Caco-2 (cell line): Measurements from ENCODE around the gene NKAIN2. TPM values are rescaled to one million over a fixed set of nuclear protein-coding genes. Genes with fewer than 3 reads are reported as not detected.

Experiments
- BruUV-seq: library from RNA; stranded (reverse); fragments of 400-500 nt; replicated peaks from 2 replicates; lab custom pipeline; 2021; lab: Mats Ljungman, UMichigan
- CTCF ChIA-PET: fragments of 300-600 bp; sonication (Branson Sonifier 250); formaldehyde crosslinking; loops from one replicate; lab custom pipeline; 2022; ENCODE audit warnings: antibody characterized with exemption; lab: Charles Lee
- POLR2A ChIA-PET: fragments of 300-600 bp; sonication (Branson Sonifier 250); formaldehyde crosslinking; loops from one replicate; lab custom pipeline; 2022; ENCODE audit warnings: antibody characterized with exemption; lab: Charles Lee
- DNase-seq, 2 experiments: peaks; one replicate each; pipeline versions ENCODE4 v3.0.0 to v3.0.0-alpha.2; 2020 to 2022
- H3K27me3 ChIP-seq: replicated peaks from 2 replicates; pipeline ENCODE4 v1.6.0; 2011; ENCODE audit warnings: low read length; ENCODE audit not compliant: control insufficient read depth, insufficient read depth
- H3K36me3 ChIP-seq: 2 replicates; pipeline ENCODE4 v1.5.1; 2011; ENCODE audit warnings: low read length; ENCODE audit not compliant: control insufficient read depth, insufficient read depth
- H3K4me1 ChIP-seq: fragments of 250-450 bp; sonication (Bioruptor Pico); 2 replicates; pipeline ENCODE4 v1.5.1; 2020; ENCODE audit warnings: mild to moderate bottlenecking
- H3K4me3 ChIP-seq: 2 replicates; pipeline ENCODE4 v1.5.1; 2011; ENCODE audit warnings: low read depth, mild to moderate bottlenecking, control low read depth, low read length
- H3K9me3 ChIP-seq: fragments of 250-450 bp; sonication (Bioruptor Pico); 2 replicates; pipeline ENCODE4 v1.5.1; 2020; ENCODE audit warnings: mild to moderate bottlenecking, moderate library complexity
- H3K27ac Mint-ChIP-seq: one replicate; pipeline ENCODE4 v1.8.0; 2022; ENCODE audit warnings: mixed read lengths; ENCODE audit not compliant: unreplicated experiment
- H3K27me3 Mint-ChIP-seq: one replicate; pipeline ENCODE4 v1.8.0; 2022; ENCODE audit warnings: mixed read lengths; ENCODE audit not compliant: insufficient read depth, unreplicated experiment
- H3K36me3 Mint-ChIP-seq: one replicate; pipeline ENCODE4 v1.8.0; 2022; ENCODE audit warnings: mild to moderate bottlenecking, mixed read lengths; ENCODE audit not compliant: insufficient read depth, unreplicated experiment
- H3K4me1 Mint-ChIP-seq: one replicate; pipeline ENCODE4 v1.8.0; 2022; ENCODE audit warnings: low read depth, mixed read lengths; ENCODE audit not compliant: unreplicated experiment
- H3K4me3 Mint-ChIP-seq: one replicate; pipeline ENCODE4 v1.8.0; 2022; ENCODE audit warnings: mild to moderate bottlenecking, moderate library complexity, mixed read lengths; ENCODE audit not compliant: unreplicated experiment
- H3K9me3 Mint-ChIP-seq: one replicate; pipeline ENCODE4 v1.8.0; 2022; ENCODE audit warnings: mixed read lengths; ENCODE audit not compliant: unreplicated experiment
- CTCF ChIP-seq, 2 experiments: fragments of 200-600 bp in 1 of 2; IDR thresholded peaks; 1 replicate in 1 of 2; 2 replicates in 1 of 2; pipeline versions ENCODE4 v1.5.1 to v1.8.0; 2011 to 2022; ENCODE audit warnings: antibody characterized with exemption in 1 of 2, control low read depth in 1 of 2, inconsistent platforms in 1 of 2, low read depth in 1 of 2, low read length in 1 of 2, mild to moderate bottlenecking in 1 of 2, moderate library complexity in 1 of 2; ENCODE audit not compliant: insufficient read depth in 1 of 2, severe bottlenecking in 1 of 2, unreplicated experiment in 1 of 2
- intact Hi-C: fragments of 100-400 bp; cut with micrococcal nuclease; formaldehyde crosslinking; loops from one replicate; pipeline ENCODE4 v1.10.0; 2022; ENCODE audit not compliant: unreplicated experiment
- total RNA-seq: library from RNA; stranded (reverse); gene quantifications from 2 replicates; pipeline ENCODE4 v1.2.3, GENCODE V29; 2022

NKAIN2 gene
- total RNA-seq, 1 experiment from 2014 or later, result not detected

DNA sequence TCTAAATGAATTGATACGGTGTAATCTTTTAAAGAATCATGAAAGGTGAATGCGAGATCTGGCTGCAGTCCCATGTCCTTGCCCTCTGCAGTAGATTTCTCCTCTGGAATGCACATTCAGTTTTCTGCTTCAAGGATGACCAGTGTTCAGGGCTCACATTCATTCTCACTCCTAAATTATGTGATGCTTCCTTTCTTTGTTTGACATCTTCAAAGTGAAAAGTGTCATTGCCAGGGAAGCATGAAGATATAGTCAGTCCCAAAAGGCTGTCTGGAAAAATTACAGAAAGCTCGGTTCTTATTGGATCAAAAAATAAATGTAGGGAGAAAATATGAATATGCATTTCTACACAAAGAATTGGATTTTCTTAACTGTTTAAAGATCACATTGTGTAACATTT lies 395.6 kb downstream of the NKAIN2 start:
- ChIA-PET CTCF (no interaction called here), POLR2A (no interaction called here)
- H3K27ac Mint-ChIP-seq, result no peak overlapping the region
- no peaks in the 10 kb centered on the region for H3K36me3 ChIP-seq
- no peaks in the 10 kb centered on the region for H3K36me3 Mint-ChIP-seq
- no peaks in the 10 kb centered on the region for H3K4me1 Mint-ChIP-seq
- H3K9me3 Mint-ChIP-seq, result no peaks in the 10 kb centered on the region
- no peaks in the 10 kb centered on the region for H3K4me1 ChIP-seq
- no peaks in the 10 kb centered on the region for H3K27me3 ChIP-seq
- intact Hi-C loops, result no loop called here
- H3K9me3 ChIP-seq, result no peaks in the 10 kb centered on the region
- H3K4me3 Mint-ChIP-seq, result no peak overlapping the region
- BruUV-seq, result no TSS peak
- no peaks in the 10 kb centered on the region for H3K27me3 Mint-ChIP-seq
- DNase-seq, result no peak
- H3K4me3 ChIP-seq, result no peak overlapping the region
- TF ChIP-seq CTCF (IDR thresholded peaks at IDR 0.05; ENCODE audit: insufficient read depth in 1 of 2, low read depth in 1 of 2, low read length in 1 of 2, severe bottlenecking in 1 of 2, unreplicated experiment in 1 of 2), result no peak

DNA sequence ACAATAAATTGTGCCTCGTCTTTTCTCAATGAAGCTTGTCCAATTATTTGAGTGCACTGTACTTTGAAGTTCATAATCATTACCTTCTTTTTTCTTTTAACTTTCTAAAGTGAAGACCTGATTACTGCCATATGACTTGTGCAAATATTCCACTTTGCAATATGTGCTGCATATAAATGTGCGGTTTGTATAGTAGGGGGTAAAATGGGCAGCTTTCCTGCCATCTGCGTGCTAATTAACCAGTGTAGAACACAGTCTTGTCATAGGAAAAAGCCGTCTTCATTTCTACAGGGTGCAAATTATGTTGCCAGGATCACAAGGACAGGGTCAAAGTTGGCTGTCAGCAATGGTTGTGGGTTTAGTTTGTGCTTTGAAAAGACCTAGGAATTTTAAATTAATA lies 397.0 kb downstream of the NKAIN2 start:
- Histone ChIP-seq H3K4me1 (no peaks in the 10 kb centered on the region), H3K36me3 (no peaks in the 10 kb centered on the region), H3K9me3 (no peaks in the 10 kb centered on the region), H3K27me3 (no peaks in the 10 kb centered on the region), H3K4me3 (no peak overlapping the region)
- DNase-seq, result no peak
- BruUV-seq, result no TSS peak
- intact Hi-C loops, result no loop called here
- no peak for TF ChIP-seq CTCF (IDR thresholded peaks at IDR 0.05; ENCODE audit: insufficient read depth in 1 of 2, low read depth in 1 of 2, low read length in 1 of 2, severe bottlenecking in 1 of 2, unreplicated experiment in 1 of 2)
- no peak overlapping the region for H3K4me3 Mint-ChIP-seq
- H3K36me3 Mint-ChIP-seq, result no peaks in the 10 kb centered on the region
- H3K27me3 Mint-ChIP-seq, result no peaks in the 10 kb centered on the region
- ChIA-PET POLR2A (no interaction called here), CTCF (no interaction called here)
- no peaks in the 10 kb centered on the region for H3K4me1 Mint-ChIP-seq
- no peaks in the 10 kb centered on the region for H3K9me3 Mint-ChIP-seq
- no peak overlapping the region for H3K27ac Mint-ChIP-seq

DNA sequence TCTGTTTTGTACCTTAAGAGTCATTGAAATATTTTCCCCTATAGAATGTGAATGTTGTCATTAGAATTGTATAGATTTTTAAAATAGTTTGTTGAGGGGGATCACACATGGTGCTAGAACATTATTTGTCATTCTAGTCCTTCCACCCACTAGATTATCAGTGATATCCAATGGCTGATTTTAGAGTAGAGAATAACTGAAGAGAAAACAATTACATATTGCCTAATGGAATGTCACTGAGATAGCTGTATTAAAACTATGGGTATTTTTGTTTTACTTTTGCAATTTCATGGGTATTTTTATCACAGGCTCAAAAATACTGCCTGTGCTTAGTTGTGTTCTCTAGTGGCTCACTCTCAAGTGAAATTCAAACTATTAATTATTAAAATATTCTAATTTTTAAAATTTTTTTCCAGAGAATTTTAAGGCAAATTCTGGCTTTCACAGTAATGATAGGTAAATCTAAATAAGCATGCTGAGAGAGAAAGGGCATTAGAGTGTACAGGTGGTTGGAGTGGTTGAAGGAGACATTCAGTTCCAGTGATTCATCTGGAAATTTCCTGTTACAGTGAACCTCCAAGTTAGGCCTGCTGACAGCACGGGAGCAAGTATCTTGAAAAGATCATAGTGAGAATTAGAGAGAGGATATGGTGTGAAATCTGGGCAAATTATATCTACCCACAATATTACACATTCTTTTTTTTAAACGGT lies 399.6 kb downstream of the NKAIN2 start:
- intact Hi-C loops, result no loop called here
- H3K9me3 ChIP-seq, result no peaks in the 10 kb centered on the region
- no peaks in the 10 kb centered on the region for H3K36me3 Mint-ChIP-seq
- H3K4me1 ChIP-seq, result no peaks in the 10 kb centered on the region
- H3K4me3 ChIP-seq, result no peak overlapping the region
- CTCF ChIA-PET, result no interaction called here
- H3K4me1 Mint-ChIP-seq, result no peaks in the 10 kb centered on the region
- H3K36me3 ChIP-seq, result no peaks in the 10 kb centered on the region
- no peaks in the 10 kb centered on the region for H3K27me3 ChIP-seq
- POLR2A ChIA-PET, result no interaction called here
- no peak overlapping the region for H3K4me3 Mint-ChIP-seq
- no peak for DNase-seq
- TF ChIP-seq CTCF (IDR thresholded peaks at IDR 0.05; ENCODE audit: insufficient read depth in 1 of 2, low read depth in 1 of 2, low read length in 1 of 2, severe bottlenecking in 1 of 2, unreplicated experiment in 1 of 2), result no peak
- H3K9me3 Mint-ChIP-seq, result no peaks in the 10 kb centered on the region
- H3K27ac Mint-ChIP-seq, result no peak overlapping the region
- no peaks in the 10 kb centered on the region for H3K27me3 Mint-ChIP-seq
- BruUV-seq, result no TSS peak
